RWPE2 (cell line): ENCODE data around the gene SUPT3H.
A peak's percentile ranks its signal among the peaks of the same experiment; 100 is the strongest.

Source experiments
- ATAC-seq: fragments of 200-7000 bp; cut with Tn5 transposase; 3 replicates; pipeline ENCODE4 v1.9.1; 2021; ENCODE audit warnings: low read depth
- DNase-seq: peaks from one replicate; pipeline ENCODE4 v3.0.0-alpha.2; 2020; ENCODE audit warnings: low spot score
- H3K27ac ChIP-seq: fragments of 450-650 bp; 2 replicates; pipeline ENCODE4 v1.5.1; 2017; ENCODE audit warnings: mild to moderate bottlenecking; ENCODE audit not compliant: poor library complexity, severe bottlenecking
- H3K27me3 ChIP-seq: fragments of 250-450 bp; sonication (Bioruptor Pico); 2 replicates; pipeline ENCODE4 v1.5.1; 2021; ENCODE audit warnings: mild to moderate bottlenecking, moderate library complexity; ENCODE audit not compliant: insufficient read depth, poor library complexity, severe bottlenecking
- H3K36me3 ChIP-seq: fragments of 250-450 bp; sonication (Bioruptor Pico); 2 replicates; pipeline ENCODE4 v1.5.1; 2020; ENCODE audit warnings: low read depth, mild to moderate bottlenecking, moderate library complexity
- H3K4me1 ChIP-seq: fragments of 250-450 bp; sonication (Bioruptor Pico); 2 replicates; pipeline ENCODE4 v1.5.1; 2021; ENCODE audit warnings: mild to moderate bottlenecking, moderate library complexity; ENCODE audit not compliant: insufficient read depth, poor library complexity, severe bottlenecking
- H3K4me3 ChIP-seq: fragments of 250-450 bp; sonication (Bioruptor Pico); 2 replicates; pipeline ENCODE4 v1.5.1; 2021; ENCODE audit warnings: mild to moderate bottlenecking, moderate library complexity; ENCODE audit not compliant: severe bottlenecking
- H3K9me3 ChIP-seq: fragments of 250-450 bp; sonication (Bioruptor Pico); 2 replicates; pipeline ENCODE4 v1.5.1; 2021; ENCODE audit warnings: mild to moderate bottlenecking, moderate library complexity; ENCODE audit not compliant: severe bottlenecking
- TF ChIP-seq, protein P1 (sequence below): fragments of 450-650 bp; IDR thresholded peaks from one replicate; pipeline ENCODE4 v1.5.1; 2017; ENCODE audit warnings: mild to moderate bottlenecking, moderate library complexity; ENCODE audit not compliant: poor library complexity, severe bottlenecking

The SUPT3H gene

DNA sequence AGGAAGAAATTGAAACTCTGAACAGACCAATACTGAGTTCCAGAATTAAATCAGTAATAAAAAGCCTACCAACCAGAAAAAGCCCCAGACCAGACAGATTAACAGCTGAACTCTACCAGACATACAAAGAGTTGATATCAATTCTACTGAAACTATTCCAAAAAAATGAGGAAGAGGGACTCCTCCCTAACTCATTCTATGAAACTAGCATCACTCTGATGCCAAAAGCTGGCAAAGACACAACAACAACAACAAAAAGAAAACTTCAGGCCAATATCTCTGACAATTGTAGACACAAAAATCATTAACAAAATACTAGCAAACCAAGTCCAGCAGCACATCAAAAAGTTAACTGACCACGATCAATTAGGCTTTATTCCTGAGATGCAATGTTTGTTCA lies 295.6 kb downstream of the SUPT3H start:
- Histone ChIP-seq H3K27me3 (no peaks in the 10 kb centered on the region), H3K4me3 (no peak overlapping the region), H3K4me1 (no peaks in the 10 kb centered on the region), H3K27ac (no peak overlapping the region), H3K36me3 (no peaks in the 10 kb centered on the region), H3K9me3 (peaks cover 2% of the 10 kb centered on the region)
- no peak for DNase-seq
- TF ChIP-seq, protein P1, sequence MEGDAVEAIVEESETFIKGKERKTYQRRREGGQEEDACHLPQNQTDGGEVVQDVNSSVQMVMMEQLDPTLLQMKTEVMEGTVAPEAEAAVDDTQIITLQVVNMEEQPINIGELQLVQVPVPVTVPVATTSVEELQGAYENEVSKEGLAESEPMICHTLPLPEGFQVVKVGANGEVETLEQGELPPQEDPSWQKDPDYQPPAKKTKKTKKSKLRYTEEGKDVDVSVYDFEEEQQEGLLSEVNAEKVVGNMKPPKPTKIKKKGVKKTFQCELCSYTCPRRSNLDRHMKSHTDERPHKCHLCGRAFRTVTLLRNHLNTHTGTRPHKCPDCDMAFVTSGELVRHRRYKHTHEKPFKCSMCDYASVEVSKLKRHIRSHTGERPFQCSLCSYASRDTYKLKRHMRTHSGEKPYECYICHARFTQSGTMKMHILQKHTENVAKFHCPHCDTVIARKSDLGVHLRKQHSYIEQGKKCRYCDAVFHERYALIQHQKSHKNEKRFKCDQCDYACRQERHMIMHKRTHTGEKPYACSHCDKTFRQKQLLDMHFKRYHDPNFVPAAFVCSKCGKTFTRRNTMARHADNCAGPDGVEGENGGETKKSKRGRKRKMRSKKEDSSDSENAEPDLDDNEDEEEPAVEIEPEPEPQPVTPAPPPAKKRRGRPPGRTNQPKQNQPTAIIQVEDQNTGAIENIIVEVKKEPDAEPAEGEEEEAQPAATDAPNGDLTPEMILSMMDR = no peak
- ATAC-seq = no peak

DNA sequence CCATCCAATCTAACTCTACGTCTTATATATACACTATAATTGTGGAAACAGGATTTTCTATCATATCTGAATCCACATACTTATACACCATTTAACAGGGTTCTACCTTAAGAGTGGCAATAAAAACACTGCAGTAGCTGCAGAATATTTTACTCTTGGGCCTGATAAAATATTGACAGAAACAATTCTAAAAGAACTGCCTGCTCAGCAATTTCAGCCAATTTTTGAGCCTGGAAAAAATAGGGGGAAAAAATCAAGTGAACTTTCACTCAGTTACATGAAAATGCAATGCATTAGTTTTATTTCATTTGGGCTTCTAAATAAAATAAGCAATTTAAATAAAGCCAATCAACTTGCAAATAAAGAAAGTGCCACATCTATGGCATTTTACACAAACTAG lies 296.1 kb downstream of the SUPT3H start:
- Histone ChIP-seq H3K27ac (no peak overlapping the region), H3K27me3 (no peaks in the 10 kb centered on the region), H3K4me3 (no peak overlapping the region), H3K36me3 (no peaks in the 10 kb centered on the region), H3K9me3 (peaks cover 2% of the 10 kb centered on the region), H3K4me1 (no peaks in the 10 kb centered on the region)
- ATAC-seq = no peak
- DNase-seq = no peak
- TF ChIP-seq, protein P1 = no peak

DNA sequence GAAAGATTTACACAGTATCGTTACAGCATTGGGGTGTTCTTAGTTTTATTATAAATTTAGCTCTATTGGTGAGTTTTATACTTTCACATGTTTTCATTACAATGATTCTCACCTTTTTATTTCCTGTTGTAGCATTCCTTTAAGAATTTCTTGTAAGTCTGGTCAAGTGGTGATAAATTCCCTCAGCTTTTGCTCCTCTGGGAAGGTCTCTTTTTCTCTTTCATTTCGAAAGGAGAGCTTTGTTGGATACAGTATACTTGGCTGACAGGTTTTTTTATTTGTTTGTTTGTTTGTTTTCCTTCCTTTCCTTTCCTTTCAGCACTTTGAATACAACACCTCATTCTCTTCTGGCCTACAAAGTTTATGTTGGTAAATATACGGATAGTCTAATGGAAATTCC lies 299.3 kb downstream of the SUPT3H start:
- peaks cover 28% of the 10 kb centered on the region for H3K4me1 ChIP-seq
- no peak for DNase-seq
- H3K27ac ChIP-seq = no peak overlapping the region
- peaks cover 2% of the 10 kb centered on the region; the same call in 1 of the 2 replicates for H3K36me3 ChIP-seq
- no peak for ATAC-seq
- H3K4me3 ChIP-seq = no peak overlapping the region
- H3K27me3 ChIP-seq = peaks cover 4% of the 10 kb centered on the region
- TF ChIP-seq, protein P1 = no peak
- peaks cover 2% of the 10 kb centered on the region for H3K9me3 ChIP-seq

DNA sequence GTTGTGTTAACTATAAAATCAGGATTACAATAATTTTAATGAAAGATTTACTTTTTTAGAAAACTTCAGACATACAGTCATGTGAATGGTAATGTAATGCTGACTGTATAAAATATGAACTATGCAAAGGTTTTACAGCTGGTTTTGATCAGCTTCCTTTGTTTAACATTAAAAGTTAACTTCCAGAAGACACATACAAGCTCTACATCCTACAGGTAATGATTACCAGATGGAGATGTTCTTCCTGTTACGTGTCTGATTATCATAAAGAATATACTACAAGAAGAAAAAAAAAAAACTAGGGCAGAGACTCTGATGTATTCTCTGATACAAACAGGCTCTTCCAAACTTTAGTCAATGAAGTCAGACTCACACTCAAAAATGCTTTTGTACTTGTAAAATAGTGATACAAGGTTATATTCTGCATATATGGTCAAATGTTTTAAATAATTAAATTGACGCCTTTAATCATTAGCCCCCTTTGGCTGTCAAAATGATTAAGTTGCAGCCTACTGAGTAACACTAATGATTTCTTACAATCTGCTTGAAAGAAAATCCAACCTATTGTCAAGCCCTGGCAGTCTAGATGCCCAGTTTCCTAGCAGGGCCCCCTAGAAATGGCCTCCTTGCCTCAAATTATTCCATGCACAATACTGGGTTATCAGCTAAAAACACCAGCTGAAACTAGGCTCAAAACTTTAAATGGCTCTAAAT lies 301.4 kb downstream of the SUPT3H start:
- Histone ChIP-seq H3K9me3 (peaks cover 2% of the 10 kb centered on the region), H3K27ac (peak overlapping the region; percentile 77), H3K4me3 (no peak overlapping the region), H3K4me1 (peaks cover 34% of the 10 kb centered on the region), H3K27me3 (peaks cover 4% of the 10 kb centered on the region), H3K36me3 (peaks cover 4% of the 10 kb centered on the region; the same call in 1 of the 2 replicates)
- DNase-seq (no peak), ATAC-seq (no peak)
- TF ChIP-seq, protein P1 = no peak

DNA sequence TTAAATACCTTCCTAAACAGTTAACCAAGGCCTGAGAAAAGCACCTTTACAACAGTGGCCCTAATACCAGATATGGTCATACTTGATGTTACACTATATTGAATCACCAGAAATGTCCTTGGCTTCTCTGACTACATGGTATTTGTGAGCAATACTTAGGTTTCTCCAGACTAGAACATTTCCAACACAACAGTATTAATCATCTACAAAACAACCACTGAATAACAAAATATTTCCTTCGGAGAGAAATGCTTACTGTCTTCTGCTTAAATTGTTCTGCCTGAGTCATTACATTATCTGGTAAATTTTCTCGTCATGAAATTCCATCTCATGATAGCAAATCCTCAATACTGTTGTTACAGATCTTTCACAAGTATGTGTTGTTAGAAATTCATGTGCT lies 302.5 kb downstream of the SUPT3H start:
- Histone ChIP-seq H3K27me3 (peaks cover 4% of the 10 kb centered on the region), H3K4me3 (no peak overlapping the region), H3K27ac (peak overlapping the region; percentile 77), H3K36me3 (peaks cover 4% of the 10 kb centered on the region; the same call in 1 of the 2 replicates), H3K4me1 (peaks cover 34% of the 10 kb centered on the region), H3K9me3 (peaks cover 2% of the 10 kb centered on the region)
- no peak for DNase-seq
- ATAC-seq = peak; percentile 99
- TF ChIP-seq, protein P1 = no peak
